ENCODE measurements around the gene DDX1.
"Not testable (repeated sequence)": the region's sequence is repeated elsewhere in the genome, so short reads cannot be mapped to it uniquely, and the experiment has no call there.

The DDX1 gene

GRCh38 chr2:15666861-15667808 lies 75.5 kb downstream of the DDX1 start:
- no peak for DNase-seq

GRCh38 chr2:15667809-15668556 lies 76.3 kb downstream of the DDX1 start:
- no peak for DNase-seq

- no peak for DNase-seq
Observed at GRCh38 chr2:15668611-15669305, 77.1 kb downstream of the DDX1 start.

GRCh38 chr2:15669375-15669910 lies 77.8 kb downstream of the DDX1 start:
- DNase-seq: no peak

- no peak for DNase-seq
Observed at GRCh38 chr2:15670469-15670868, 78.8 kb downstream of the DDX1 start.

GRCh38 chr2:15670981-15671380 lies 79.3 kb downstream of the DDX1 start:
- DNase-seq: no peak

GRCh38 chr2:15671409-15671808 lies 79.7 kb downstream of the DDX1 start:
- no peak for DNase-seq

GRCh38 chr2:15671842-15672815 lies 80.5 kb downstream of the DDX1 start:
- no peak for DNase-seq

GRCh38 chr2:15672961-15673918 lies 81.6 kb downstream of the DDX1 start:
- DNase-seq: no peak

- no peak for DNase-seq
Observed at GRCh38 chr2:15673919-15674636, 82.4 kb downstream of the DDX1 start.

GRCh38 chr2:15674637-15675455 lies 83.2 kb downstream of the DDX1 start:
- no peak for DNase-seq

- DNase-seq: no peak
Observed at GRCh38 chr2:15675456-15676195, 84.0 kb downstream of the DDX1 start.

- no peak for DNase-seq
Observed at GRCh38 chr2:15677141-15677843, 85.6 kb downstream of the DDX1 start.

GRCh38 chr2:15678346-15678745 lies 86.7 kb downstream of the DDX1 start:
- DNase-seq: no peak

GRCh38 chr2:15678909-15679308 lies 87.2 kb downstream of the DDX1 start:
- DNase-seq: no peak

GRCh38 chr2:15679386-15679924 lies 87.8 kb downstream of the DDX1 start:
- no peak for DNase-seq

- not testable (repeated sequence) for DNase-seq
Observed at GRCh38 chr2:15680132-15680531, 88.5 kb downstream of the DDX1 start.

Data from CD4-positive, alpha-beta T cell treated with Interleukin-4 for 1 hour (primary cell).